Stimulated activated CD8-positive, alpha-beta memory T cell treated with anti-CD3 and anti-CD28 coated beads, Interleukin-7, amount 100 ng/mL, for 1 hour (primary cell): Measurements from ENCODE around the gene SKOR1.

Source experiments
- DNase-seq, 2 donors: peaks; one replicate each; pipeline ENCODE4 v3.0.0-alpha.2; 2020; ENCODE audit warnings: low read depth in 2 of 2

SKOR1 gene

GRCh38 chr15:67832031-67832551, 6.8 kb downstream of the SKOR1 start:
- no peak for DNase-seq

GRCh38 chr15:67832897-67833709, 7.8 kb downstream of the SKOR1 start:
- no peak for DNase-seq

- no peak for DNase-seq
Measured at GRCh38 chr15:67833710-67834511, 8.6 kb downstream of the SKOR1 start.

GRCh38 chr15:67834581-67835296, 9.4 kb downstream of the SKOR1 start:
- no peak for DNase-seq

- DNase-seq, result no peak
Measured at GRCh38 chr15:67835297-67836133, 10.2 kb downstream of the SKOR1 start.

- DNase-seq, result no peak
Measured at GRCh38 chr15:67836134-67836455, 10.8 kb downstream of the SKOR1 start.

- no peak for DNase-seq
Measured at GRCh38 chr15:67836477-67836876, 11.2 kb downstream of the SKOR1 start.

- DNase-seq, result no peak
Measured at GRCh38 chr15:67836955-67837354, 11.6 kb downstream of the SKOR1 start.

GRCh38 chr15:67838789-67839332, 13.6 kb downstream of the SKOR1 start:
- no peak for DNase-seq

- DNase-seq, result no peak
Measured at GRCh38 chr15:67839499-67839928, 14.2 kb downstream of the SKOR1 start.

- peak; percentile 92 to 94 for DNase-seq
Measured at GRCh38 chr15:67839929-67840748, 14.8 kb downstream of the SKOR1 start, which contains the start of gene RNU6-1. Gene RNU6-1 (minus strand): TSS chr15:67840045.

- DNase-seq, result no peak
Measured at GRCh38 chr15:67840749-67841512, 15.6 kb downstream of the SKOR1 start.

GRCh38 chr15:67841513-67841762, 16.1 kb downstream of the SKOR1 start:
- DNase-seq, result no peak

- no peak for DNase-seq
Measured at GRCh38 chr15:67843092-67843501, 17.8 kb downstream of the SKOR1 start.

GRCh38 chr15:67843571-67844387, 18.5 kb downstream of the SKOR1 start:
- DNase-seq, result no peak

- DNase-seq, result no peak
Measured at GRCh38 chr15:67845974-67846373, 20.7 kb downstream of the SKOR1 start.

- DNase-seq, result no peak
Measured at GRCh38 chr15:67849538-67849937, 24.2 kb downstream of the SKOR1 start.

GRCh38 chr15:67850336-67850735, 25.0 kb downstream of the SKOR1 start:
- no peak for DNase-seq
